Type B pancreatic cell (in vitro differentiated cells): ENCODE measurements around the gene ITPK1. TPM values are rescaled to one million over a fixed set of nuclear protein-coding genes. Genes with fewer than 3 reads are reported as not detected.

Source experiments
- DNase-seq: peaks from one replicate; pipeline ENCODE4 v3.0.0; 2021; ENCODE audit warnings: mixed read lengths; ENCODE audit not compliant: unreplicated experiment; ENCODE audit errors: extremely low spot score
- H3K27ac Mint-ChIP-seq: 2 replicates; pipeline ENCODE4 v1.8.0; 2021; ENCODE audit warnings: mild to moderate bottlenecking, mixed read lengths
- H3K27me3 Mint-ChIP-seq: 2 replicates; pipeline ENCODE4 v1.8.0; 2021; ENCODE audit warnings: mixed read lengths
- H3K36me3 Mint-ChIP-seq: 2 replicates; pipeline ENCODE4 v1.8.0; 2021; ENCODE audit warnings: mixed read lengths
- H3K4me1 Mint-ChIP-seq: one replicate; pipeline ENCODE4 v1.8.0; 2021; ENCODE audit warnings: mixed read lengths; ENCODE audit not compliant: unreplicated experiment
- H3K4me3 Mint-ChIP-seq: 2 replicates; pipeline ENCODE4 v1.8.0; 2021; ENCODE audit warnings: mild to moderate bottlenecking, mixed read lengths
- H3K9me3 Mint-ChIP-seq: 2 replicates; pipeline ENCODE4 v1.8.0; 2021; ENCODE audit warnings: mixed read lengths
- total RNA-seq: library from RNA; stranded (reverse); gene quantifications from 2 replicates; pipeline ENCODE4 v1.2.1, GENCODE V29; 2021; ENCODE audit warnings: low replicate concordance
- TF ChIP-seq, protein P1 (sequence below): fragments of 200-600 bp; sonication (generic); conservative IDR thresholded peaks from 2 replicates; pipeline ENCODE4 v1.5.0; 2021; ENCODE audit warnings: antibody characterized with exemption, mild to moderate bottlenecking

The ITPK1 gene
- total RNA-seq, 1 donor from 2014 or later: 40.2 TPM

DNA sequence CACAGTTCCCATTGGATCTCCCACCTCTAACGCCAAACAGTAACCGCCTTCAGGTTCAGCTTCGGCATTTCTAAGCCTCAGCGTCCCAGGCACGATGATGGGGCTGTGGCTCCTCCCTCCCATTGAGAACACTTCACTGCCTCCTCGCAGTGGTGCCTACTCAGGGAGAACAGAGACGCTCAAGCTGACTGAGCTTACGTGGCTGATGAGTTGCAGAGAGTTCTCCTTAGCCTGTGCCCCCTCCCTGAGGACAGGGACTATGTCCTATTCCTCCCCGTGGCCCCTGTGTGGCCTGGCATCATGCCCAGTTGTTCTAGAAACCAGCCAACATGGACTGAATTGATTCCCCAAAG lies 87.0 kb downstream of the ITPK1 start:
- Mint-ChIP-seq H3K4me3 (no peak overlapping the region), H3K4me1 (peaks cover 30% of the 10 kb centered on the region), H3K36me3 (no peaks in the 10 kb centered on the region), H3K9me3 (no peaks in the 10 kb centered on the region), H3K27me3 (no peaks in the 10 kb centered on the region), H3K27ac (no peak overlapping the region)
- DNase-seq: no peak
- TF ChIP-seq, protein P1, sequence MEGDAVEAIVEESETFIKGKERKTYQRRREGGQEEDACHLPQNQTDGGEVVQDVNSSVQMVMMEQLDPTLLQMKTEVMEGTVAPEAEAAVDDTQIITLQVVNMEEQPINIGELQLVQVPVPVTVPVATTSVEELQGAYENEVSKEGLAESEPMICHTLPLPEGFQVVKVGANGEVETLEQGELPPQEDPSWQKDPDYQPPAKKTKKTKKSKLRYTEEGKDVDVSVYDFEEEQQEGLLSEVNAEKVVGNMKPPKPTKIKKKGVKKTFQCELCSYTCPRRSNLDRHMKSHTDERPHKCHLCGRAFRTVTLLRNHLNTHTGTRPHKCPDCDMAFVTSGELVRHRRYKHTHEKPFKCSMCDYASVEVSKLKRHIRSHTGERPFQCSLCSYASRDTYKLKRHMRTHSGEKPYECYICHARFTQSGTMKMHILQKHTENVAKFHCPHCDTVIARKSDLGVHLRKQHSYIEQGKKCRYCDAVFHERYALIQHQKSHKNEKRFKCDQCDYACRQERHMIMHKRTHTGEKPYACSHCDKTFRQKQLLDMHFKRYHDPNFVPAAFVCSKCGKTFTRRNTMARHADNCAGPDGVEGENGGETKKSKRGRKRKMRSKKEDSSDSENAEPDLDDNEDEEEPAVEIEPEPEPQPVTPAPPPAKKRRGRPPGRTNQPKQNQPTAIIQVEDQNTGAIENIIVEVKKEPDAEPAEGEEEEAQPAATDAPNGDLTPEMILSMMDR: no peak

DNA sequence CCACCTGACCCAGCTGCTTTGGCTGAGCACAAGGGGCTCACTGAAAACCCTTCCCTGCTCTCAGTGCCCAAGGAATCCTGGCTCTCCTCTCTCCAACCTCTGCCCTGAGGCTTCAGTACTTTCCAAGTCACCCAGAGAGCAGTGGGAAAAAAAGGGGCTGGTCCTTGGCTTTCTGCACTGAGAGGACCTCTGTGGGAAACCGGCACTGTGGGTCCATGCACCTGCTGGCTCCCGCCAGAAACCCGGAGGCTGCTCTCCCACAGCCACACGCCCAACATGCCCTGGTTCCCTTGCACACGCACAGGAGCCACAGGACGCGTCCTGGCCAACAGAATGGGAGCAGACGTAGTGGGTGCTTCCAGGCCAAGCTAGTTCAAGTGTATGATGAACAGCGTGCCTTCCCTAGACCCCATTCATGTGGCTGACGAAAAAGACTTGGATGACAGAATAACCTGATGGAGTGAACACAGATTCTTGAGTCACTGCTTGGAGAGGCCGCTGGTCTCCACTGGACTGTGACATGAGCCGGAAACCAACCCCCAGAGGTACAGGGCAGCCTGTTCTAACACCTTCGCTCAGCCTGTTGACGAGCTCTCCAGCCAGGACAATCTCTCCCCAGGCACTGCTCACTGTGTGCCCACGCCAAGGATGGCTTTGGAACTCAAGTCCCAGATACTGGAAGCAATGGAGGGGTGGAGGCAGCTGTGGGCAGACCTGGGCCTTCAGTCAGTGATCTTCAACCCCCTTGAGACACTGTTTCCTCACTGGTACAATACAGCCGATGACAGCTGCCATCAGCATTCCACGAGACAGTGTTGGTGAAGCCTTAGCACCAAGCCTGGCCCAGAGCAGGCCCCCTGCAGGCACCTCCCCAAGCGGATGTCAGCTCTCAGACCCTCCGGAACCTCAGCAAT lies 87.7 kb downstream of the ITPK1 start:
- peaks cover 29% of the 10 kb centered on the region for H3K4me1 Mint-ChIP-seq
- no peaks in the 10 kb centered on the region for H3K36me3 Mint-ChIP-seq
- no peak overlapping the region for H3K4me3 Mint-ChIP-seq
- no peak for DNase-seq
- no peaks in the 10 kb centered on the region for H3K27me3 Mint-ChIP-seq
- no peaks in the 10 kb centered on the region for H3K9me3 Mint-ChIP-seq
- H3K27ac Mint-ChIP-seq: no peak overlapping the region
- TF ChIP-seq, protein P1: no peak

- TF ChIP-seq, protein P1: no peak
- no peak overlapping the region for H3K4me3 Mint-ChIP-seq
- H3K9me3 Mint-ChIP-seq: no peaks in the 10 kb centered on the region
- no peak overlapping the region for H3K27ac Mint-ChIP-seq
- H3K4me1 Mint-ChIP-seq: peaks cover 16% of the 10 kb centered on the region
- H3K36me3 Mint-ChIP-seq: no peaks in the 10 kb centered on the region
- no peak for DNase-seq
- H3K27me3 Mint-ChIP-seq: no peaks in the 10 kb centered on the region
Observed at GRCh38 chr14:93026339-93026738, 89.4 kb downstream of the ITPK1 start.

DNA sequence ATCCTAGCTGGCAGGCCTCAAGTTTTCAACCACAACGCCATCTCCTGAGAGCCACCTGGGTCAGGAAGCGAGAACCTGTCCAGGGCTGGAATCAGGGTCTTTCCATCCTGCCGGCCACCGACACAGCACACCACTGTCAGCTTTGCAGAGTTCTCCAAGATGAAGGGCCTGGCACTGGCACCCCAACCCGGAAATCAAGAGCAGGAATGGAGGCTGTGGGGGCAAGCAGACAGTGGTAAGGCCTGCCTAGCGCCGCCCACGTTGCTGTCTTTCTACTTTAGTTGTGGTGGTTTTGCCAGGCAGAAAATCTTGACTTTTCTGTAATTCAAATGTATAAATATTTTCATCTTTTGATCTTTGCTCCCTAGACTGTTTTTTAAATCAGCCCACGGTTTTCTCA lies 90.7 kb downstream of the ITPK1 start:
- TF ChIP-seq, protein P1: no peak
- no peaks in the 10 kb centered on the region for H3K9me3 Mint-ChIP-seq
- no peak for DNase-seq
- H3K36me3 Mint-ChIP-seq: no peaks in the 10 kb centered on the region
- no peak overlapping the region for H3K27ac Mint-ChIP-seq
- no peak overlapping the region for H3K4me3 Mint-ChIP-seq
- H3K27me3 Mint-ChIP-seq: no peaks in the 10 kb centered on the region
- peaks cover 22% of the 10 kb centered on the region for H3K4me1 Mint-ChIP-seq

- TF ChIP-seq, protein P1: no peak
- DNase-seq: no peak
- Mint-ChIP-seq H3K27me3 (no peaks in the 10 kb centered on the region), H3K36me3 (no peaks in the 10 kb centered on the region), H3K27ac (peak overlapping the region; percentile 54), H3K4me3 (no peak overlapping the region), H3K4me1 (peaks cover 26% of the 10 kb centered on the region), H3K9me3 (no peaks in the 10 kb centered on the region)
Observed at GRCh38 chr14:93024493-93024892, 91.2 kb downstream of the ITPK1 start.
